MM.1S (cell line): Measurements from ENCODE around the gene SYNPO2.

Experiments
- DNase-seq: peaks from one replicate; pipeline ENCODE4 v3.0.0-alpha.2; 2015
- H2AFZ ChIP-seq: fragments of 300-600 bp; sonication (generic); 2 replicates; pipeline ENCODE4 v1.6.0; 2016; ENCODE audit warnings: antibody characterized with exemption, low read length
- H3F3A ChIP-seq: fragments of 300-600 bp; sonication (generic); 2 replicates; pipeline ENCODE4 v1.6.1; 2016; ENCODE audit warnings: mild to moderate bottlenecking, antibody characterized with exemption, low read length, moderate library complexity, mixed read lengths; ENCODE audit not compliant: insufficient read depth
- H3K27ac ChIP-seq: fragments of 300-600 bp; sonication (generic); 2 replicates; pipeline ENCODE4 v1.5.1; 2016; ENCODE audit warnings: mild to moderate bottlenecking, low read length
- H3K27me3 ChIP-seq: fragments of 300-600 bp; sonication (generic); replicated peaks from 2 replicates; pipeline ENCODE4 v1.6.0; 2016; ENCODE audit warnings: low read length; ENCODE audit not compliant: insufficient read depth
- H3K36me3 ChIP-seq: fragments of 300-600 bp; sonication (generic); replicated peaks from 2 replicates; pipeline ENCODE4 v1.6.1; 2016; ENCODE audit warnings: mild to moderate bottlenecking, low read length, mixed read lengths; ENCODE audit not compliant: insufficient read depth
- H3K4me1 ChIP-seq: fragments of 300-600 bp; sonication (generic); 2 replicates; pipeline ENCODE4 v1.6.1; 2016; ENCODE audit warnings: low read length, mixed read lengths
- H3K4me2 ChIP-seq: fragments of 300-600 bp; sonication (generic); 2 replicates; pipeline ENCODE4 v1.6.0; 2016; ENCODE audit warnings: low read depth, low read length
- H3K4me3 ChIP-seq: fragments of 300-600 bp; sonication (generic); 2 replicates; pipeline ENCODE4 v1.5.1; 2016; ENCODE audit warnings: low read length, mixed read lengths
- H3K79me2 ChIP-seq: fragments of 300-600 bp; sonication (generic); 2 replicates; pipeline ENCODE4 v1.6.1; 2016; ENCODE audit warnings: mixed run types, low read length, mixed read lengths
- H3K9ac ChIP-seq: fragments of 300-600 bp; sonication (generic); 2 replicates; pipeline ENCODE4 v1.6.1; 2016; ENCODE audit warnings: low read length, mixed read lengths
- H3K9me2 ChIP-seq: fragments of 300-600 bp; sonication (generic); replicated peaks from 2 replicates; pipeline ENCODE4 v1.6.1; 2016; ENCODE audit warnings: mild to moderate bottlenecking, low read length, mixed read lengths; ENCODE audit not compliant: insufficient read depth
- H3K9me3 ChIP-seq: fragments of 300-600 bp; sonication (generic); replicated peaks from 2 replicates; pipeline ENCODE4 v1.6.1; 2016; ENCODE audit warnings: mild to moderate bottlenecking, low read length, mixed read lengths; ENCODE audit not compliant: insufficient read depth
- H4K20me1 ChIP-seq: fragments of 300-600 bp; sonication (generic); 2 replicates; pipeline ENCODE4 v1.6.1; 2016; ENCODE audit warnings: mild to moderate bottlenecking, low read length, moderate library complexity, mixed read lengths; ENCODE audit not compliant: insufficient read depth
- EZH2 ChIP-seq: fragments of 300-600 bp; sonication (generic); optimal IDR thresholded peaks from 2 replicates; pipeline ENCODE3; 2017; ENCODE audit warnings: low read depth, mild to moderate bottlenecking, antibody characterized with exemption, low read length, mixed read lengths
- EZH2phosphoT487 ChIP-seq: fragments of 300-600 bp; sonication (generic); IDR thresholded peaks from 2 replicates; pipeline ENCODE4 v1.6.1; 2018; ENCODE audit warnings: antibody characterized with exemption, low read length
- TF ChIP-seq, protein P1 (sequence below): fragments of 300-600 bp; sonication (generic); IDR thresholded peaks from 2 replicates; pipeline ENCODE4 v1.5.1; 2016; ENCODE audit warnings: antibody characterized with exemption, low read length, mixed read lengths

The SYNPO2 gene

DNA sequence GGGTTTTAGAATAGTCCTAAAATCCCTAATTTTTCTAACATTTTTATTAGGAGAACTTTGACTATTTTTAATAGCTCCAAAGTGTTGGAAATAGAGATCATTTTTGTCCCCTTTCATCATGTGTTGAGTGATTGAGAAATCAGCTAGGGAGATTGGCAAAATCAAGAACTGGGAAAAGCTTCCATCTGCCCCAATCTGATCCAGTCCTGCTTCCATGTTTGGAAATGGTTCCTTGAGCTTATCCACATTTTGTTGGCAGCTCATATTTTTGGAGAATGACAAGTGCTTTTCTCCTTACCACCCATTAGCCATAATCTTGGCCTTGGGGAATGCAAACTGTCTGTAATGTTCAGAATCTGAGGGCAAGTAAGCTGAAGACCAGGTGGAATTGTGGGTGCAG is 73.9 kb downstream of the SYNPO2 start:
- Histone ChIP-seq H3K9ac (no peak overlapping the region), H3K27me3 (no peaks in the 10 kb centered on the region), H3K4me1 (peaks cover 5% of the 10 kb centered on the region), H3K27ac (no peak overlapping the region), H3K4me3 (no peak overlapping the region), H3F3A (peaks cover 4% of the 10 kb centered on the region; the same call in 1 of the 2 replicates), H3K4me2 (no peak overlapping the region), H3K36me3 (no peaks in the 10 kb centered on the region), H2AFZ (no peak overlapping the region), H3K9me3 (no peaks in the 10 kb centered on the region), H3K9me2 (no peaks in the 10 kb centered on the region), H3K79me2 (no peaks in the 10 kb centered on the region), H4K20me1 (no peaks in the 10 kb centered on the region)
- TF ChIP-seq EZH2 (no peak), EZH2phosphoT487 (no peak)
- TF ChIP-seq, protein P1, sequence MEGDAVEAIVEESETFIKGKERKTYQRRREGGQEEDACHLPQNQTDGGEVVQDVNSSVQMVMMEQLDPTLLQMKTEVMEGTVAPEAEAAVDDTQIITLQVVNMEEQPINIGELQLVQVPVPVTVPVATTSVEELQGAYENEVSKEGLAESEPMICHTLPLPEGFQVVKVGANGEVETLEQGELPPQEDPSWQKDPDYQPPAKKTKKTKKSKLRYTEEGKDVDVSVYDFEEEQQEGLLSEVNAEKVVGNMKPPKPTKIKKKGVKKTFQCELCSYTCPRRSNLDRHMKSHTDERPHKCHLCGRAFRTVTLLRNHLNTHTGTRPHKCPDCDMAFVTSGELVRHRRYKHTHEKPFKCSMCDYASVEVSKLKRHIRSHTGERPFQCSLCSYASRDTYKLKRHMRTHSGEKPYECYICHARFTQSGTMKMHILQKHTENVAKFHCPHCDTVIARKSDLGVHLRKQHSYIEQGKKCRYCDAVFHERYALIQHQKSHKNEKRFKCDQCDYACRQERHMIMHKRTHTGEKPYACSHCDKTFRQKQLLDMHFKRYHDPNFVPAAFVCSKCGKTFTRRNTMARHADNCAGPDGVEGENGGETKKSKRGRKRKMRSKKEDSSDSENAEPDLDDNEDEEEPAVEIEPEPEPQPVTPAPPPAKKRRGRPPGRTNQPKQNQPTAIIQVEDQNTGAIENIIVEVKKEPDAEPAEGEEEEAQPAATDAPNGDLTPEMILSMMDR: no peak
- DNase-seq: no peak

DNA sequence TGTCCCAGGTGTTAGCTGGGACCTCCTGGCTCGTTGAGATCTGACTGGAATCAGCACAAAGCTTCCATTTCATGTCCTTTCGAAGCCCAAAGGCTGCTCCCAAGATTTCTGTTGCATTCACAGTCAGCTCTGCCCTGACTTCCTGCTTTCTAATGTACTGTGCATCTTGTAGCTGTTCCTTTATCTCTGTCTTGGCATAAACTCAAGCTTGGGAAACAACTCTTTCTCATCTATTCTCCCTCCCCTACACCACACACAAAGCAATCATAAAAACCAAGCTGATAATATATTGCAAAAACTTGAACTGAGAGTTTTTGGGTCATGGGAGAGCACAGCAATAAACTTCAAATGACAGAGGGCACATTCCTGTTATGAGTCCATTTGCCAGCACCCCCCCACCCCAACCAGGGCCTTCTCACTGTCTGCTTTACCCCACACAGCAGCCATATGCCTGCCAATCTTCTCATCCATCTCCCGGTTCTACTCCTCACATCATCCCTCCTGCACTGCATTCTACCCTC is 76.3 kb downstream of the SYNPO2 start:
- H3K36me3 ChIP-seq: no peaks in the 10 kb centered on the region
- H3F3A ChIP-seq: peaks cover 12% of the 10 kb centered on the region
- no peak for DNase-seq
- H3K4me2 ChIP-seq: no peak overlapping the region
- H3K9me3 ChIP-seq: no peaks in the 10 kb centered on the region
- no peaks in the 10 kb centered on the region for H3K27me3 ChIP-seq
- H3K27ac ChIP-seq: no peak overlapping the region
- no peaks in the 10 kb centered on the region for H3K9me2 ChIP-seq
- TF ChIP-seq, protein P1: no peak
- no peak for TF ChIP-seq EZH2phosphoT487
- peaks cover 15% of the 10 kb centered on the region for H3K4me1 ChIP-seq
- no peak overlapping the region for H3K9ac ChIP-seq
- no peak overlapping the region for H3K4me3 ChIP-seq
- no peaks in the 10 kb centered on the region for H3K79me2 ChIP-seq
- no peaks in the 10 kb centered on the region for H4K20me1 ChIP-seq
- H2AFZ ChIP-seq: no peak overlapping the region

DNA sequence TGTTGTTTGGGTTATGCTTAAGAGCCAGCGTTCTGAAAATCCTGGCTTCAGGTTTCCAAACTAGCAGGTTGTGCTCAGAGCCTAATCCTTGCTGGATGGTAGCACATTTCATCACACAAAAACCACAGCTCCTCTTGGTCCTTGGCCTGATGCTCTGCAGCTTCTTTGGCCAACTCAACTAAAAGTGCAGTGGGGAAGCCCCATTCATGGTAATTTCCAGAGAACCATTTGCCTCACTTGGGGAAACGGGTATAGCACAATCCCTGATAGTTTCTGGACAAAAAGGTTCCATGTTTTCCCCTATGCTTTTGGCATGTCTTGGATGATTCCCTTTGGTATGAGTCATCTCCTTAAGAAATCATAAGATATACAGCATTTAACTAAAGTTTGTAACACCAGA is 78.7 kb downstream of the SYNPO2 start:
- DNase-seq: no peak
- H2AFZ ChIP-seq: no peak overlapping the region

More for the DNA sequence above, 78.7 kb downstream of the SYNPO2 start:
- H3K9ac ChIP-seq: no peak overlapping the region
- no peak overlapping the region for H3K4me2 ChIP-seq
- no peaks in the 10 kb centered on the region for H4K20me1 ChIP-seq
- H3K9me3 ChIP-seq: no peaks in the 10 kb centered on the region
- H3K9me2 ChIP-seq: no peaks in the 10 kb centered on the region
- H3K79me2 ChIP-seq: no peaks in the 10 kb centered on the region
- H3K27me3 ChIP-seq: no peaks in the 10 kb centered on the region
- H3K36me3 ChIP-seq: no peaks in the 10 kb centered on the region
- TF ChIP-seq, protein P1: no peak
- TF ChIP-seq EZH2: no peak
- no peak for TF ChIP-seq EZH2phosphoT487
- no peak overlapping the region for H3K4me3 ChIP-seq
- peaks cover 12% of the 10 kb centered on the region for H3F3A ChIP-seq
- H3K27ac ChIP-seq: no peak overlapping the region
- H3K4me1 ChIP-seq: peaks cover 15% of the 10 kb centered on the region
